HepG2 (cell line): ENCODE results near the gene OR10H1.
"Not testable (repeated sequence)": the region's sequence is repeated elsewhere in the genome, so short reads cannot be mapped to it uniquely, and the experiment has no call there.

Source experiments
- ARNT ChIP-seq: fragments of 450-650 bp; IDR thresholded peaks from 2 replicates; pipeline ENCODE4 v1.6.1; 2017
- CCAR2 ChIP-seq: fragments of 200-400 bp; formaldehyde crosslinking; optimal IDR thresholded peaks from 2 replicates; pipeline ENCODE3; 2018; ENCODE audit warnings: low read depth, mild to moderate bottlenecking, low read length, moderate library complexity
- GABPB1 ChIP-seq: IDR thresholded peaks from 2 replicates; pipeline ENCODE4 v1.6.1; 2016; ENCODE audit warnings: mild to moderate bottlenecking, missing genetic modification reagents, moderate library complexity, missing compliant biosample characterization
- KDM6A ChIP-seq: IDR thresholded peaks from 2 replicates; pipeline ENCODE4 v1.6.1; 2016; ENCODE audit warnings: low read depth
- KLF12 ChIP-seq: sonication (generic); formaldehyde crosslinking; IDR thresholded peaks from 2 replicates; pipeline ENCODE4 v1.4.0; 2020; ENCODE audit warnings: missing genetic modification reagents, borderline replicate concordance
- POLR2AphosphoS5 ChIP-seq: IDR thresholded peaks from 2 replicates; pipeline ENCODE4 v1.6.1; 2012; ENCODE audit warnings: low read depth, low read length
- RAD21 ChIP-seq: fragments of 450-650 bp; formaldehyde crosslinking; IDR thresholded peaks from 2 replicates; pipeline ENCODE4 v1.5.0; 2020; ENCODE audit warnings: mild to moderate bottlenecking
- SMC3 ChIP-seq: IDR thresholded peaks from 2 replicates; pipeline ENCODE4 v1.6.1; 2011; ENCODE audit warnings: low read length, improper control_type of control experiment
- ZNF326 ChIP-seq: sonication (generic); formaldehyde crosslinking; IDR thresholded peaks from 2 replicates; pipeline ENCODE4 v1.4.0; 2020; ENCODE audit warnings: missing genetic modification reagents, borderline replicate concordance
- ZNF780A ChIP-seq: sonication (generic); formaldehyde crosslinking; IDR thresholded peaks from 2 replicates; pipeline ENCODE4 v1.8.0; 2022; ENCODE audit warnings: mild to moderate bottlenecking, missing genetic modification reagents, moderate library complexity
- TF ChIP-seq, protein P1 (sequence below): sonication (generic); formaldehyde crosslinking; IDR thresholded peaks from 2 replicates; pipeline ENCODE4 v1.5.0; 2020; ENCODE audit warnings: mild to moderate bottlenecking, missing genetic modification reagents, moderate library complexity
- TF ChIP-seq, protein P2 (sequence below): sonication (generic); formaldehyde crosslinking; conservative IDR thresholded peaks from 2 replicates; pipeline ENCODE4 v1.4.0; 2020; ENCODE audit warnings: missing genetic modification reagents

DNA sequence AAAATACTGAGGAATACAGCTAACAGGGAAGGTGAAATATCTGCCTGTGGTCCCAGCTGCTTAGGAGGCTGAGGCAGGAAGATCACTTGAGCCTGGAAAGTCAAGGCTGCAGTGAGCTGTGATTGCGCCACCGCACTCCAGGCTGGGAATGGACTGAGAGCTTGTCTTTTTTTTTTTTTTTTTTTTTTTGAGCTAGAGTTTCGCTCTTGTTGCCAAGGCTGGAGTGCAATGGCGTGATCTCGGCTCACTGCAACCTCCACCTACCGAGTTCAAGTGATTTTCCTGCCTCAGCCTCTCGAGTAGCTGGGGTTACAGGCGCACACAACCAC lies 28.4 kb upstream of the OR10H1 start:
- not testable (repeated sequence) for TF ChIP-seq RAD21 (CRISPR knock-in tag); KLF12 (CRISPR knock-in tag); ZNF326 (CRISPR knock-in tag); CCAR2; ZNF780A (CRISPR knock-in tag); GABPB1; POLR2AphosphoS5; ARNT; SMC3; KDM6A (CRISPR knock-in tag)
- TF ChIP-seq, protein P1, sequence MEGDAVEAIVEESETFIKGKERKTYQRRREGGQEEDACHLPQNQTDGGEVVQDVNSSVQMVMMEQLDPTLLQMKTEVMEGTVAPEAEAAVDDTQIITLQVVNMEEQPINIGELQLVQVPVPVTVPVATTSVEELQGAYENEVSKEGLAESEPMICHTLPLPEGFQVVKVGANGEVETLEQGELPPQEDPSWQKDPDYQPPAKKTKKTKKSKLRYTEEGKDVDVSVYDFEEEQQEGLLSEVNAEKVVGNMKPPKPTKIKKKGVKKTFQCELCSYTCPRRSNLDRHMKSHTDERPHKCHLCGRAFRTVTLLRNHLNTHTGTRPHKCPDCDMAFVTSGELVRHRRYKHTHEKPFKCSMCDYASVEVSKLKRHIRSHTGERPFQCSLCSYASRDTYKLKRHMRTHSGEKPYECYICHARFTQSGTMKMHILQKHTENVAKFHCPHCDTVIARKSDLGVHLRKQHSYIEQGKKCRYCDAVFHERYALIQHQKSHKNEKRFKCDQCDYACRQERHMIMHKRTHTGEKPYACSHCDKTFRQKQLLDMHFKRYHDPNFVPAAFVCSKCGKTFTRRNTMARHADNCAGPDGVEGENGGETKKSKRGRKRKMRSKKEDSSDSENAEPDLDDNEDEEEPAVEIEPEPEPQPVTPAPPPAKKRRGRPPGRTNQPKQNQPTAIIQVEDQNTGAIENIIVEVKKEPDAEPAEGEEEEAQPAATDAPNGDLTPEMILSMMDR (CRISPR knock-in tag): 0 out of 2 replicates have a peak, but pooled peaks have one; percentile 10
- TF ChIP-seq, protein P2, sequence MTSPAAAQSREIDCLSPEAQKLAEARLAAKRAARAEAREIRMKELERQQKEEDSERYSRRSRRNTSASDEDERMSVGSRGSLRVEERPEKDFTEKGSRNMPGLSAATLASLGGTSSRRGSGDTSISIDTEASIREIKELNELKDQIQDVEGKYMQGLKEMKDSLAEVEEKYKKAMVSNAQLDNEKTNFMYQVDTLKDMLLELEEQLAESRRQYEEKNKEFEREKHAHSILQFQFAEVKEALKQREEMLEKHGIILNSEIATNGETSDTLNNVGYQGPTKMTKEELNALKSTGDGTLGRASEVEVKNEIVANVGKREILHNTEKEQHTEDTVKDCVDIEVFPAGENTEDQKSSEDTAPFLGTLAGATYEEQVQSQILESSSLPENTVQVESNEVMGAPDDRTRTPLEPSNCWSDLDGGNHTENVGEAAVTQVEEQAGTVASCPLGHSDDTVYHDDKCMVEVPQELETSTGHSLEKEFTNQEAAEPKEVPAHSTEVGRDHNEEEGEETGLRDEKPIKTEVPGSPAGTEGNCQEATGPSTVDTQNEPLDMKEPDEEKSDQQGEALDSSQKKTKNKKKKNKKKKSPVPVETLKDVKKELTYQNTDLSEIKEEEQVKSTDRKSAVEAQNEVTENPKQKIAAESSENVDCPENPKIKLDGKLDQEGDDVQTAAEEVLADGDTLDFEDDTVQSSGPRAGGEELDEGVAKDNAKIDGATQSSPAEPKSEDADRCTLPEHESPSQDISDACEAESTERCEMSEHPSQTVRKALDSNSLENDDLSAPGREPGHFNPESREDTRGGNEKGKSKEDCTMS: not testable (repeated sequence)
